MCF 10A (cell line): Measurements from ENCODE around the gene PACRG. TPM values are rescaled to one million over a fixed set of nuclear protein-coding genes. Genes with fewer than 3 reads are reported as not detected.

Source experiments
- BruUV-seq: library from RNA; stranded (reverse); fragments of 400-500 nt; replicated peaks from 2 replicates; lab custom pipeline; 2021; lab: Mats Ljungman, UMichigan
- CTCF ChIA-PET: fragments of 300-600 bp; sonication (Branson Sonifier 250); formaldehyde crosslinking; extraction: SDS; loops from one replicate; lab custom pipeline; 2021; ENCODE audit warnings: antibody characterized with exemption, inconsistent platforms; lab: Yijun Ruan, JAX
- POLR2A ChIA-PET: fragments of 300-600, 350-650 bp; sonication (Branson Sonifier 250); formaldehyde crosslinking; extraction: SDS; loops from one replicate; lab custom pipeline; 2020; ENCODE audit warnings: antibody characterized with exemption, inconsistent platforms; lab: Yijun Ruan, JAX
- DNase-seq: peaks from one replicate; pipeline ENCODE4 v3.0.0-alpha.2; 2018; ENCODE audit not compliant: unreplicated experiment
- H3K27ac Mint-ChIP-seq: one replicate; pipeline ENCODE4 v1.8.0; 2022; ENCODE audit warnings: mild to moderate bottlenecking, low read depth, mixed read lengths; ENCODE audit not compliant: unreplicated experiment
- H3K27me3 Mint-ChIP-seq: one replicate; pipeline ENCODE4 v1.8.0; 2022; ENCODE audit warnings: mixed read lengths; ENCODE audit not compliant: insufficient read depth, unreplicated experiment
- H3K36me3 Mint-ChIP-seq: one replicate; pipeline ENCODE4 v1.8.0; 2022; ENCODE audit warnings: mild to moderate bottlenecking, moderate library complexity, mixed read lengths; ENCODE audit not compliant: insufficient read depth, unreplicated experiment
- H3K4me1 Mint-ChIP-seq: one replicate; pipeline ENCODE4 v1.8.0; 2022; ENCODE audit warnings: mixed read lengths; ENCODE audit not compliant: insufficient read depth, unreplicated experiment
- H3K4me3 Mint-ChIP-seq: one replicate; pipeline ENCODE4 v1.8.0; 2022; ENCODE audit warnings: mild to moderate bottlenecking, moderate library complexity, mixed read lengths; ENCODE audit not compliant: unreplicated experiment
- H3K9me3 Mint-ChIP-seq: one replicate; pipeline ENCODE4 v1.8.0; 2022; ENCODE audit warnings: mixed read lengths; ENCODE audit not compliant: unreplicated experiment
- CTCF ChIP-seq: fragments of 200-600 bp; IDR thresholded peaks from one replicate; pipeline ENCODE4 v1.8.0; 2022; ENCODE audit warnings: antibody characterized with exemption, mild to moderate bottlenecking; ENCODE audit not compliant: unreplicated experiment
- intact Hi-C: fragments of 100-400 bp; cut with micrococcal nuclease; formaldehyde crosslinking; loops from 2 replicates; pipeline ENCODE4 v1.14.1; 2022
- total RNA-seq: library from RNA; stranded (reverse); gene quantifications from 2 replicates; pipeline ENCODE4 v1.2.3, GENCODE V29; 2022

PACRG gene
- total RNA-seq, 1 experiment from 2014 or later, result not detected

GRCh38 chr6:163340201-163340887 is 612.6 kb downstream of the PACRG start:
- Mint-ChIP-seq H3K4me3 (no peak overlapping the region), H3K27ac (no peak overlapping the region), H3K27me3 (no peaks in the 10 kb centered on the region), H3K9me3 (no peaks in the 10 kb centered on the region), H3K36me3 (no peaks in the 10 kb centered on the region), H3K4me1 (no peaks in the 10 kb centered on the region)
- BruUV-seq, result no TSS peak
- no peak for TF ChIP-seq CTCF
- ChIA-PET CTCF (interaction anchor here (0.7 to 0.9 kb wide), 2 partner anchors 92 to 1922 kb away, joined by 3 read pairs; no protein-coding TSS in a partner anchor), POLR2A (no interaction called here)
- no peak for DNase-seq
- intact Hi-C loops, result no loop called here

- H3K27me3 Mint-ChIP-seq, result no peaks in the 10 kb centered on the region
- BruUV-seq, result no TSS peak
- no peaks in the 10 kb centered on the region for H3K4me1 Mint-ChIP-seq
- intact Hi-C loops, result no loop called here
- H3K27ac Mint-ChIP-seq, result no peak overlapping the region
- no peak for DNase-seq
- H3K4me3 Mint-ChIP-seq, result no peak overlapping the region
- TF ChIP-seq CTCF, result no peak
- H3K9me3 Mint-ChIP-seq, result no peaks in the 10 kb centered on the region
- CTCF ChIA-PET, result interaction anchor here (0.5 kb wide), 1 partner anchor 1907 kb away, joined by 3 read pairs; no protein-coding TSS in a partner anchor
- POLR2A ChIA-PET, result no interaction called here
- no peaks in the 10 kb centered on the region for H3K36me3 Mint-ChIP-seq
Measured at GRCh38 chr6:163341224-163342061, 613.7 kb downstream of the PACRG start.

GRCh38 chr6:163342571-163343539 is 615.1 kb downstream of the PACRG start:
- DNase-seq, result no peak
- Mint-ChIP-seq H3K4me1 (peaks cover 6% of the 10 kb centered on the region), H3K4me3 (no peak overlapping the region), H3K27me3 (no peaks in the 10 kb centered on the region), H3K27ac (no peak overlapping the region), H3K9me3 (peaks cover 3% of the 10 kb centered on the region), H3K36me3 (no peaks in the 10 kb centered on the region)
- intact Hi-C loops, result no loop called here
- no peak for TF ChIP-seq CTCF
- CTCF ChIA-PET, result no interaction called here
- no TSS peak for BruUV-seq
- POLR2A ChIA-PET, result interaction anchor here (0.7 kb wide), 1 partner anchor 31 kb away, joined by 3 read pairs; no protein-coding TSS in a partner anchor
